ENCODE data around the gene METTL1.
A peak's percentile ranks its signal among the peaks of the same experiment; 100 is the strongest.

Gene METTL1

GRCh38 chr12:57737467-57738460, 34.1 kb downstream of the METTL1 start:
- no peak for DNase-seq (ENCODE audit: low spot score)

GRCh38 chr12:57736741-57737466, 35.0 kb downstream of the METTL1 start:
- no peak for DNase-seq (ENCODE audit: low spot score)

GRCh38 chr12:57735952-57736740, 35.8 kb downstream of the METTL1 start:
- DNase-seq (ENCODE audit: low spot score) = no peak

- DNase-seq (ENCODE audit: low spot score) = no peak
Observed at GRCh38 chr12:57735198-57735855, 36.6 kb downstream of the METTL1 start.

GRCh38 chr12:57734591-57734990, 37.3 kb downstream of the METTL1 start:
- DNase-seq (ENCODE audit: low spot score) = no peak

GRCh38 chr12:57733928-57734327, 38.0 kb downstream of the METTL1 start:
- DNase-seq (ENCODE audit: low spot score) = no peak

GRCh38 chr12:57732726-57733593, 38.9 kb downstream of the METTL1 start:
- no peak for DNase-seq (ENCODE audit: low spot score)

- no peak for DNase-seq (ENCODE audit: low spot score)
Observed at GRCh38 chr12:57732270-57732669, 39.6 kb downstream of the METTL1 start.

- DNase-seq (ENCODE audit: low spot score) = no peak
Observed at GRCh38 chr12:57731411-57732080, 40.4 kb downstream of the METTL1 start.

- no peak for DNase-seq (ENCODE audit: low spot score)
Observed at GRCh38 chr12:57730336-57731067, 41.4 kb downstream of the METTL1 start.

- DNase-seq (ENCODE audit: low spot score) = no peak
Observed at GRCh38 chr12:57729321-57729844, 42.5 kb downstream of the METTL1 start.

GRCh38 chr12:57727758-57728395, 44.0 kb downstream of the METTL1 start:
- DNase-seq (ENCODE audit: low spot score) = no peak

- DNase-seq (ENCODE audit: low spot score) = no peak
Observed at GRCh38 chr12:57726884-57727757, 44.8 kb downstream of the METTL1 start.

GRCh38 chr12:57726151-57726883, 45.6 kb downstream of the METTL1 start:
- DNase-seq (ENCODE audit: low spot score) = peak; percentile 30

GRCh38 chr12:57725851-57726150, 46.1 kb downstream of the METTL1 start:
- no peak for DNase-seq (ENCODE audit: low spot score)

- DNase-seq (ENCODE audit: low spot score) = no peak
Observed at GRCh38 chr12:57724936-57725740, 46.8 kb downstream of the METTL1 start.

Measured in activated CD4-positive, alpha-beta T cell treated with anti-CD3 and anti-CD28 coated beads, Interleukin-2, Interleukin-4, amounts not matched to agents 100 ng/mL and 50 ng/mL, durations not matched to agents 16 hours and 8 hours (primary cell).